Dedifferentiated amniotic fluid mesenchymal stem cell (primary cell): ENCODE measurements around the gene TYW5.
A peak's percentile ranks its signal among the peaks of the same experiment; 100 is the strongest.

ENCODE experiments used
- DNase-seq: peaks from one replicate; pipeline ENCODE4 v3.0.0-alpha.2; 2016; ENCODE audit errors: extremely low spot score

Gene TYW5

GRCh38 chr2:199955339-199956061, at the start of gene TYW5, which contains the start of gene MAIP1:
TSS of gene TYW5 (minus strand) at chr2:199955491. CDS start at chr2:199955470, 21 bp downstream.
TSS of gene MAIP1 (plus strand) at chr2:199955582. CDS start at chr2:199955799, 217 bp downstream.
- DNase-seq: peak; percentile 79

DNA sequence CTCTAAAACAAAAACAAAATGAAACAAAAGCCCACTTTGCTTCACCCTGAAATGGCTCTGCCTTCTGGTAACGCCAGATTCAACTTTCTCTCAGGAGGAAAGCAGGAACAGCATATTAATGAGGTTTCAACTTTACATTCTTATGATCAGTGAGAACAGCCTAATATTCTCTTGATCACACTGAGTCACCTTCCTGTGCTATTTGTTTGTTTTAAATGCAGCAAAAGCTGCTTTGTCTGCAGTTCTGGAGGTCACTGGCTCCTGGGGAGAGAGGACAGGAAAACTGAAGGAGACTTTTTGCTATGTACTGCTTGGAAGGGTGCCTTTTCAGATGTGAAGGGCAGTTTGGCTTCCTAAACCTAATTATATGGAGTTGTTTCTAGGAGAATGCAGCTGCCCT, 48.2 kb upstream of the TYW5 start:
- DNase-seq: no peak

GRCh38 chr2:200000444-200001163, 45.3 kb upstream of the TYW5 start:
- no peak for DNase-seq

DNA sequence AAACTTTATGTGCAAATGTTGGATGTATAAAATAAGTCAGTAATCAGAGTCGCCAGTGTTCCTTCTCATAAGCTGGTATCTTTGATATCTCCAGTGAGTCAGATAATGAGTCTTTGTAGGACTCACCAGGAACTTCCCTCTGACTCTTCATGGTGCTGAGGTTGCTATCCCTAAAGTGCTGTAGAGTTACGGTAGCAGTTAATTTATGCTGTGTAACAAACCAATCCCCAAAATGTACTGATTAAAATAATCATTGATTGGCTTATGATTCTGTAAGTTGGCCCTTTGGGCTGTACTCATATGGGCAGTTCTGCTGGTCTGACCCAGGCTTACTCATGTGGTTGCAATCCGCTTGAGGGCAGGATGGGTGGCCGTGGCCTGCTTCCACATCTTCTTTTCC, 43.9 kb upstream of the TYW5 start:
- no peak for DNase-seq

- DNase-seq: no peak
These were observed 42.0 kb upstream of the TYW5 start for GRCh38 chr2:199997296-199997695.

DNA sequence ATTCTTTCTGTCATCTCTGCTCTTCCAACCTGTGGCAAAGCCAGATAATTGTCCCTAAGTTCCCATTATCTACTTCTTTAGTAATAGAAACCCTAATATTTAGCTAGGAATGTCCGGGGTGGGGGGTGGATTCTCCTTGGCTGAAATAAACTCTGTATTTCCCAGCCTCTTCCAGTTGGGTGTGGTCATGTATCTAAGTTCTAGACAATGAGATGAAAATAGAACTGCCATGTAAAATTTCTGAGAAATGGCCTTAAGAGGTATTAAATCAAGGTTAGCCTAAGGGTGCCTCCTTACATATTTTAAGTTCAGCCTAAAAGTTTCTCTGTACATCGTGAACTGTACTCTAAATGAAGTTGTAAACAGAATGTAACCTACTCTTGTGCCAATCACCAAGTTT, 39.6 kb upstream of the TYW5 start:
- no peak for DNase-seq

- DNase-seq: no peak
These were observed 39.1 kb upstream of the TYW5 start for GRCh38 chr2:199994371-199994770.

GRCh38 chr2:199992296-199992695, 37.0 kb upstream of the TYW5 start:
- DNase-seq: no peak

DNA sequence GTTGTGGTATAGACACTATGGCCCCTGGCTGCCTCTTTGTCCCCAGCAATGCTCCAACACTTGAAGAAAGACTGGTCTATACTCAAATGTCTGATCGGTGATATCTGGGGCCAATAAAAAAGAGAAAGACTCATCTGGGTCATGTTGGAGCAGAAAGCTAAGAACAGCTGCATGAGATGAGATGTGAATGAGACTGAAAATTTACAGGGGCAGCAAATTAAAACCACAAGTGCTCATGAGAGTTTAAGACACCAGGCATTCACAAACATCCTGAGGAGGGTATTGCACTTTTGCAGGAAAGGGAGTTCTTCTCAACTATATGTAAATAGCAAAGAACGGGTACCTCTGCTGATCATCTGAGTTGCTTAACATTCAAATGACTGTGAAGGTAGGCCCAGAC, 36.4 kb upstream of the TYW5 start:
- no peak for DNase-seq

GRCh38 chr2:199989822-199990221, 34.5 kb upstream of the TYW5 start:
- DNase-seq: no peak

DNA sequence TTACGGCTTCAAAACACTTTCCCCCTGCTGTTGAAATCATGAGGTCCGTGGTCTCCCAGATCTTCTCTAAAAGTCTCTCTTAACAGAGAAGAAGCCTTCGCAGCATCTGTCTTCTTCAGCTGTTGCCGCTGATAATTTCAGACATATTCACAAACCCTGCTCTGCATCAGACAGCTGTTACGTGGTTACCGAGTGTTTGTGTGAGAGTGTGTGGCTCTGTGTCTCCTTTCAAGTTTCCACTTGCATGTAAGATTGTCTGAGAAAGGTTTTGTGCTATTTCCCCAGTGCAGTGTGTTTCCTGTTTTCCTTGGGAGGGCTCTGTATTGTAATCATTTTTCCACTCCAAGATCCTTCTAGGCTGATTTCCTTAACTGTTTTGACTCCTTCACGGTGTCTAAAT, 32.9 kb upstream of the TYW5 start:
- DNase-seq: no peak

DNA sequence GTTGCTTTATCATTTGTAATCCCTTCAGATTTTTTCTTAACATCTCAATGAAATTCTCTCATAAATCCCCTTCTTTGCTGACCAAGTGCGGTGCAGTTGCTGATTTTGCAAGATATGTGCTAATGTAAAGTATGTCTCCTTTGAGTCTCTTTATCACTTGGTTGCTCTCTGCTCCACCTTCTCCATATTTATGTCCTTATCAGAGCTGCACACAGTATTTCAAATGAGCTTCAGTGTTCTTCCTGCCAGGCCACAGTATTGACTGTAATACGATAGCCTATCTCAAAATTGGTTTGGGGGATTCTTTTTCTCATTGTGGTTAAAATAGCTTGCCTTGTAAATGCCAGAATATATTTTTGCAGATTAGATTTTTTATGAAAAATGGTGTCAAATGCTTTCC, 32.3 kb upstream of the TYW5 start:
- DNase-seq: no peak

- peak; percentile 51 for DNase-seq
These were observed 30.4 kb upstream of the TYW5 start for GRCh38 chr2:199985625-199986207.

DNA sequence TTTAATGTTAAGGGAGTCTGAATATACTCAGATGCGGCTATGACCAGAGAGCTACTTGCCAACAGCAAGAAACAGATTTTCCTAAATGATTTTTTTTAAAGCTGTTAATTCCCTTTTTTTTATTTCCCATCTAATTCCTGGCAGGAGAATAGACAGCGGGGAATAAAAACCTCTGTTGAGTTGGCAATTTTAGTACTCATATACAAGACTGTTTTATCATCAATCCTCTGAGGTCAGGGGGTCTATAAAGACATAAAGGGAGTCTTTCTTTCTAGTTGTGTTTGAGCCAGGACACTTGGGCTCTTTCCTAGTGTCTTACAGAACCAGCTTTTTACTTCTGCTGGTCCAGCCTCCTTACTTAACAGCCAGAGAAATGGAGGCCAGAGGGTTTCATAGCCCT, 29.5 kb upstream of the TYW5 start:
- DNase-seq: no peak

DNA sequence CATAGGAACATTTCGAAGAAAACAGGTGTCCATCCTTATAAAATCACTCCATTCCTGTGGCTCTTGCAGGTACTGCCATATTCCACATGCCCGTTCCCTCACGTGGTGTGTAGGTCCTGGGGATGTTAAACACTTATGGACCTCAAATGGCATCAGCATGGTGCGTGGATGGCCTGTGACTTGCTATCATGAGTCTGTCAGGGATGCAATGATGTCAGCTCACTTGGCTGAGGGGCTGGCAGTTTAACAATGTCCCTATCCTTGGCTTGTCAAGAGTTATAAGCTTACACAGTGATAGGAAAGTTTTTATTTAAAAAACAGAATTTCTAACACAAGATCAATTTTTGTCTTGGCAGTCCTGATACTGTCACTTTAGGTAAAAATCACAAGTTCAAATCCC, 28.9 kb upstream of the TYW5 start:
- no peak for DNase-seq

- DNase-seq: no peak
These were observed 28.2 kb upstream of the TYW5 start for GRCh38 chr2:199983534-199983933.

- DNase-seq: no peak
These were observed 27.0 kb upstream of the TYW5 start for GRCh38 chr2:199982126-199982843.

- DNase-seq: peak; percentile 92
These were observed 24.7 kb upstream of the TYW5 start for GRCh38 chr2:199979832-199980628.

DNA sequence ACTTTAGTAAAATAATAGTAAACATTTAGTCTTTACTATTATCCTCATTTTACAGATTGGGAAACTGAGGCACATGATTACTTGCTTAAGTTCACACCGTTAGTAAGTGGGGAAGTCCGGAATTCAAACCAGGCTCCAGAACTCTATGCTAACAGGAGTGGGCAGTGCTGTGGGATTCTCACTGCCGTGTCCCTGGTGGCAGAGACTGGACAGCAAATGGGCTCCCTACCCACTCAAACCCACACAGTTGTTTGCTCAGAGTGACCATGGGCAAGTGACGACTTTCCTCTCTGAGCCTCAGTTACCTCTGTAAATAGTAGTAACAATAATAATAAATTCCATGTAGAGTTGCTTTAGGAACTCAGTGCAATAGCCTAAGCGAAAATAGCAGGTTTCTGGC, 24.1 kb upstream of the TYW5 start:
- no peak for DNase-seq

- DNase-seq: peak; percentile 39
These were observed 22.7 kb upstream of the TYW5 start for GRCh38 chr2:199977984-199978415.

GRCh38 chr2:199975273-199975895, 20.1 kb upstream of the TYW5 start:
- peak; percentile 90 for DNase-seq
